ENCODE results near the gene ZBTB47. TPM values are rescaled to one million over a fixed set of nuclear protein-coding genes. Genes with fewer than 3 reads are reported as not detected.

ZBTB47 gene
- total RNA-seq, 1 donor from 2014 or later = 20.0 TPM

DNA sequence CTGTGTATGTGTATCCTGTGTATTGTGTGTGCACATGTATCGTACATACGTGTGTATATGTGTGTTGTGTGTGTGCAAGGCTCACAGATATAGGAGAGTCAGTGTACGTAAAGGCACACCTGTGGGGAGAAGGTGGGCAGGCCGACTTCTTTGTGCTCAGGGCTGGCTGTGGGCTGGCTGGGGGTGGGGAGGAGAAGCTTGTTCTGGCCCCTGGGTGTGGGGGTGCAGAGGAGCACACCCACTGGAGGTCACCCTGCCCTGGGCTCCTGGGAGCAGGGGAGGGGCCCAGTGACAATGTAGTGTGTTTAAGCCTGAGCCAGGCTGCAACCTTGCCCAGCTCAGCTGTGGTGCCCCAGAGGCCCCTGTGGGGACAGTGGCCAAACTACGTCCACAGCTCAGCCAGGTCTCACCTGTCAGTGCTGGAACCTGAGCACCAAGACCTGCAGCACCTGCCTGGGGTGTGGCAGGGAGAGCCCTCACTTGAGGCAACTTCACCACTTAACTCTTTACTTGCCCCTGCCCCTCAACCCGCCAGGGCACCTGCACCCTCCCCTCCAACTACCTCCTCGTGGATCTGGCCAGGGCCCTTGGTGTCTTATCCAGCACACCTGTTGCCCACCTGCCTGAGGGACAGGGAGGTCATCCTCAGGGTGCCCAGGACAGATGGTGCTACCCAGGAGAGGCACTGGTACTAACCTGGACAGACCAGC, 51.7 kb downstream of the ZBTB47 start:
- TF ChIP-seq, protein P1, sequence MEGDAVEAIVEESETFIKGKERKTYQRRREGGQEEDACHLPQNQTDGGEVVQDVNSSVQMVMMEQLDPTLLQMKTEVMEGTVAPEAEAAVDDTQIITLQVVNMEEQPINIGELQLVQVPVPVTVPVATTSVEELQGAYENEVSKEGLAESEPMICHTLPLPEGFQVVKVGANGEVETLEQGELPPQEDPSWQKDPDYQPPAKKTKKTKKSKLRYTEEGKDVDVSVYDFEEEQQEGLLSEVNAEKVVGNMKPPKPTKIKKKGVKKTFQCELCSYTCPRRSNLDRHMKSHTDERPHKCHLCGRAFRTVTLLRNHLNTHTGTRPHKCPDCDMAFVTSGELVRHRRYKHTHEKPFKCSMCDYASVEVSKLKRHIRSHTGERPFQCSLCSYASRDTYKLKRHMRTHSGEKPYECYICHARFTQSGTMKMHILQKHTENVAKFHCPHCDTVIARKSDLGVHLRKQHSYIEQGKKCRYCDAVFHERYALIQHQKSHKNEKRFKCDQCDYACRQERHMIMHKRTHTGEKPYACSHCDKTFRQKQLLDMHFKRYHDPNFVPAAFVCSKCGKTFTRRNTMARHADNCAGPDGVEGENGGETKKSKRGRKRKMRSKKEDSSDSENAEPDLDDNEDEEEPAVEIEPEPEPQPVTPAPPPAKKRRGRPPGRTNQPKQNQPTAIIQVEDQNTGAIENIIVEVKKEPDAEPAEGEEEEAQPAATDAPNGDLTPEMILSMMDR (IDR thresholded peaks at IDR 0.05) = no peak
- peak; percentile 15 for DNase-seq
- Histone ChIP-seq H3K27ac (no peak overlapping the region), H3K9me3 (no peaks in the 10 kb centered on the region), H3K27me3 (ENCODE audit: low read depth) (no peaks in the 10 kb centered on the region), H3K36me3 (no peaks in the 10 kb centered on the region), H3K4me3 (no peak overlapping the region), H3K4me1 (no peaks in the 10 kb centered on the region)
- ATAC-seq = no peak
- intact Hi-C loops (cut with DNase I) = no loop called here

DNA sequence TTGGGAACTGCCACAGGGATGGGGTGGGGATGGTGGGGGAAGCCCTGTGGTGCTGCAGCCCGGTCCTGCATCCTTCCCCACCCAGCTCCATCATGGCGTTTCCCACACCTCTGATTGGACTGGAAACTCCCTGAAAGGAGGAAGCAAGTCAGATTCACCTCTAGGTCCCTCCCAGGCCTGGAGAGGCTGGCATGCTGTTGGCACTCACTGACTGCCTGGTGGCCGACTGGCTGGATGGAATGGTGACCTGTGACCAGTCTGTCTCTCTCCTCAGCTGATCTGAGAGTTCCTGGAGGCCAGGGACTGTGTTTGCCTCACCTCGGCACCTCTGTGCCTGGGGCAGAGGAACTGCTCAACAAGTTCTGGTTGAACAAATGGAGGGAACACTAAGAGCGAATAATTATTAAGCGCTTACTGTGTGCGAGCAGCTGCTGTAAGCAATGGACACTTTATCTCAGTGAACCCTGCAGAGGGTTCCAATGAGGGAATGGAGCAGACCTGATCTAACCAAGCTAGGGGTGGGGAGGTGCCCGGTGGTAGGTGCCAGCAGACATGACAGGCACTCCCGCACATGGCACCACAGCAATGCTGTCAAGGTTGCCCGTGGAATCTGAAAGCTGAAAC, 52.6 kb downstream of the ZBTB47 start:
- Histone ChIP-seq H3K4me1 (no peaks in the 10 kb centered on the region), H3K36me3 (no peaks in the 10 kb centered on the region)
- no peak for ATAC-seq

DNA sequence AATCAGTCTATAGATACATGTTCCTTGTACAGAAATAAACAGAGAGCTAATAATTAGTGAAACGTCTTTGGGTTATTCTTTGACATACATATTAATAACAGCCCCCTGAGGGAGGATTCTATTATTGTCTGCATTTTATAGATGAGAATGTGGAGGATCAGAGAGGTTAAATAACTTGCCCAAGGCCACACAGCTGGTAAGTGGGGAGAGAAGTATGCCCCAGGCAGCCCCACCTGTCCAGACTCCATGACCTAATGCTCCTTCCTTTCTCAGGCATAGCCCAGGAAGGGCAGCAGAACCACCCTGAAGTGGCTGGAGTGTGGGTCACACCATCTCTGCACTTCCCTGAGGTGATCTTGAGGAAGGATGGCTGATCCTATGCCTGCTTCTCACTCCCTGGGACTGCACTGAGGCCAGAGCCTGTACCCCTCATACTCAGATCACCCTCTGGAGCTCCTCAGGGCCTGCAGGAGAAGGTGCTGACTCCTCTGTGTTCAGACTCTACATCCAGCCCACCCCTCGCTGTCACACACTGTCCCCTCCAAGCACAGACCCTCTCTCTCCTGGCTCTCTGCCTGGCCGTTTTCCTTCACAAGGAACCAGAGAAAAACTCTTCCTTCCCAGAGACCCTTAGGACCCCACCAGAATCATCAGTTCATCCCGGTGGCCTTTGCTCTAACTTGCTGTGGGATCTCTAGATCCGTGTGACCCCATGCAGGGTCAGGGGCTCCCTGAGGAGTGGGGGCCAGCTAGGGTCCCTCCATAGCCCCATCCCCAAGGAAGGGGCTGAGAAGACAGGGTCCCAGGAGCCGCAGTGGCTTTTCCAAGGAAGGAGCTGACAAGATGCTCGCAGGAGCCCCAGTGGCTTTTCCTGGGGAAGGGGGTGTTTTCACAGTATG, 53.5 kb downstream of the ZBTB47 start:
- TF ChIP-seq, protein P1 (IDR thresholded peaks at IDR 0.05) = no peak
- Histone ChIP-seq H3K4me1 (no peaks in the 10 kb centered on the region), H3K27ac (no peak overlapping the region), H3K4me3 (no peak overlapping the region), H3K36me3 (no peaks in the 10 kb centered on the region), H3K27me3 (ENCODE audit: low read depth) (no peaks in the 10 kb centered on the region), H3K9me3 (no peaks in the 10 kb centered on the region)
- intact Hi-C loops (cut with DNase I) = no loop called here
- ATAC-seq (no peak), DNase-seq (peak; percentile 22)

More for the DNA sequence above, 52.6 kb downstream of the ZBTB47 start:
- DNase-seq = peak; percentile 14
- no peaks in the 10 kb centered on the region for H3K27me3 ChIP-seq (ENCODE audit: low read depth)
- TF ChIP-seq, protein P1 (IDR thresholded peaks at IDR 0.05) = no peak
- intact Hi-C loops (cut with DNase I) = no loop called here
- no peaks in the 10 kb centered on the region for H3K9me3 ChIP-seq
- H3K4me3 ChIP-seq = no peak overlapping the region
- H3K27ac ChIP-seq = no peak overlapping the region

DNA sequence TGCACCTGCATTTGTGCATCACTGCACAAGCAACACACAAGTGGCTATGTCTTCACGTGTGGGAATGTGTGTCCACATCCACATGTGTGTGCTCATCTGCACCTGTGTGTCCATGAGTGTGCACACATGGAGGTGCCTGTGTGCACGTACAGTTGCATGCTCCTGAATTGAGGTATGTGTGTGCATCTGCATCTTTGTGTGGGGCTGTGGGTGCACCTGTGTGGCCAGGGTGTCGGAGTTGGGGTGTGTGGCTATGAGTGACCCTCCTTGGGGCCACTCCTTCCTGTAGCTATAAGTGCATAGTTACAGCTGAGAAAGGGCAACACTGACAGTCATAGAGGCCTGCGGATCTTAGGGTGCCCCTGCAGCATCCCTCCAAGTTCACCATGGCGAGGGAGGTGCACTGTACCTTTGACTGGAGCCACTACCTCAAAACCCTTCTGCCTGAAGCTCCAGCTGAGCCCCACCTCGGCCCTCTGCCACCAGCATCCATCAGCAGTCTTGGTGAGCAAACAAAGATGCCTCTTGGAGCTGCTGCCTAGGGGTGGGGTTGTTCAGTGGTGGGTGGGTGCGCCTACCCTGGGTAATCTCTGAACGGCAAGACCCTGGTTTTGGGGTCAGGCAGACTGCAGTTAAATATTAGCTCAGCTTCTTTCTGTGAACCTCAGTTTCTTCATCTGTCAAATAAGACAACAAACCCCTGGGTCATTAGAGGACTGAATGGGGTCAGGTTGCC, 54.3 kb downstream of the ZBTB47 start:
- TF ChIP-seq, protein P1 (IDR thresholded peaks at IDR 0.05) = no peak
- Histone ChIP-seq H3K4me1 (no peaks in the 10 kb centered on the region), H3K27me3 (ENCODE audit: low read depth) (no peaks in the 10 kb centered on the region), H3K36me3 (no peaks in the 10 kb centered on the region), H3K27ac (no peak overlapping the region), H3K4me3 (no peak overlapping the region), H3K9me3 (no peaks in the 10 kb centered on the region)
- ATAC-seq = no peak
- intact Hi-C loops (cut with DNase I) = no loop called here
- DNase-seq = peak; percentile 17

DNA sequence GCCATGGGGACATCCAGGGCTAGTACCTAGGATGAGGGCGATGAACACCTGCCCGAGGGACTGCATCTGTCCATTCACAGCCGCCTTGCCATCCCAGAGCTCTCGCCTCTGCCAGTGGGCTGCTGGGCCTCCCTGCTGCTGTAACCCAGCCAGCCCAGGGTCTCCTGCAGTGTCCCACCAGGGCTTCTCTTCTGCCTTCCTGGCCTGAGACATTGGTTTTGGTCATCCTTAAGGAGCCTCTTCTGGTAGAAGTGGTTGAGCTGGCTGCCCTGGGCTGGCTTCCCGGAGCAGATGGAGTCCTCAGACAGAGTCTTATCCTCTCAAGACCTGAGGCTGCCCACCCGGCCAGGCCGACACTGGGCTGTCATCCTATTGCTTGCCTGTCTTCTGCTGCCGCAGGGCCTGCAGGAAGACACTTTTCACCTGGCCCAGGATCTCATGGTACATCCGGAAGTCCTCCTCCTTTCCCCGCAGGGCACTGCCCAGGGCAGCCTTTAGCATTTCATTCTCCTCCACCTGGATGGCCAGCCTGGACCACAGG, 55.2 kb downstream of the ZBTB47 start:
- H3K9me3 ChIP-seq = no peaks in the 10 kb centered on the region
- no peak overlapping the region for H3K27ac ChIP-seq
- DNase-seq (peak; percentile 39), ATAC-seq (no peak)
- TF ChIP-seq, protein P1 (IDR thresholded peaks at IDR 0.05) = no peak
- H3K36me3 ChIP-seq = no peaks in the 10 kb centered on the region
- no peaks in the 10 kb centered on the region for H3K4me1 ChIP-seq
- intact Hi-C loops (cut with DNase I) = no loop called here
- no peak overlapping the region for H3K4me3 ChIP-seq
- no peaks in the 10 kb centered on the region for H3K27me3 ChIP-seq (ENCODE audit: low read depth)
